Activated naive CD4-positive, alpha-beta T cell treated with anti-CD3 and anti-CD28 coated beads, Interleukin-2, amount 50 U/mL, for 24 hours (primary cell): Measurements from ENCODE around the gene ULK2.
A peak's percentile ranks its signal among the peaks of the same experiment; 100 is the strongest.

Experiments used
- H3K27ac Mint-ChIP-seq: one replicate; pipeline ENCODE4 v1.8.0; 2021; ENCODE audit warnings: mild to moderate bottlenecking, mixed read lengths
- H3K27me3 Mint-ChIP-seq: one replicate; pipeline ENCODE4 v1.8.0; 2021; ENCODE audit warnings: mixed read lengths
- H3K36me3 Mint-ChIP-seq: one replicate; pipeline ENCODE4 v1.8.0; 2021; ENCODE audit warnings: mixed read lengths
- H3K4me1 Mint-ChIP-seq: one replicate; pipeline ENCODE4 v1.8.0; 2021; ENCODE audit warnings: mixed read lengths
- H3K4me3 Mint-ChIP-seq: one replicate; pipeline ENCODE4 v1.8.0; 2021; ENCODE audit warnings: mild to moderate bottlenecking, mixed read lengths
- H3K9me3 Mint-ChIP-seq: one replicate; pipeline ENCODE4 v1.8.0; 2021; ENCODE audit warnings: mixed read lengths

Gene ULK2

GRCh38 chr17:19736071-19736470, 131.7 kb downstream of the ULK2 start:
- Mint-ChIP-seq H3K36me3 (no peaks in the 10 kb centered on the region), H3K4me1 (no peaks in the 10 kb centered on the region), H3K27me3 (no peaks in the 10 kb centered on the region), H3K27ac (no peak overlapping the region), H3K9me3 (no peaks in the 10 kb centered on the region), H3K4me3 (no peak overlapping the region)

- peak overlapping the region; percentile 61 for H3K27ac Mint-ChIP-seq
These were observed 133.7 kb downstream of the ULK2 start for GRCh38 chr17:19733953-19734526.

GRCh38 chr17:19731626-19732025, 136.1 kb downstream of the ULK2 start:
- Mint-ChIP-seq H3K27ac (no peak overlapping the region), H3K4me3 (no peak overlapping the region), H3K36me3 (no peaks in the 10 kb centered on the region), H3K9me3 (no peaks in the 10 kb centered on the region), H3K4me1 (peaks cover under 1% of the 10 kb centered on the region), H3K27me3 (no peaks in the 10 kb centered on the region)

More at GRCh38 chr17:19733953-19734526, 133.7 kb downstream of the ULK2 start:
- H3K9me3 Mint-ChIP-seq: no peaks in the 10 kb centered on the region
- no peak overlapping the region for H3K4me3 Mint-ChIP-seq
- no peaks in the 10 kb centered on the region for H3K27me3 Mint-ChIP-seq
- H3K4me1 Mint-ChIP-seq: no peaks in the 10 kb centered on the region
- no peaks in the 10 kb centered on the region for H3K36me3 Mint-ChIP-seq

- no peaks in the 10 kb centered on the region for H3K9me3 Mint-ChIP-seq
- H3K27me3 Mint-ChIP-seq: no peaks in the 10 kb centered on the region
- H3K27ac Mint-ChIP-seq: peak overlapping the region; percentile 35
- H3K4me3 Mint-ChIP-seq: no peak overlapping the region
- peaks cover 5% of the 10 kb centered on the region for H3K4me1 Mint-ChIP-seq
- no peaks in the 10 kb centered on the region for H3K36me3 Mint-ChIP-seq
These were observed 136.9 kb downstream of the ULK2 start for GRCh38 chr17:19730843-19731242.

GRCh38 chr17:19729900-19730299, 137.8 kb downstream of the ULK2 start:
- H3K36me3 Mint-ChIP-seq: no peaks in the 10 kb centered on the region
- no peak overlapping the region for H3K27ac Mint-ChIP-seq
- H3K4me1 Mint-ChIP-seq: peaks cover 14% of the 10 kb centered on the region
- no peak overlapping the region for H3K4me3 Mint-ChIP-seq
- no peaks in the 10 kb centered on the region for H3K27me3 Mint-ChIP-seq
- H3K9me3 Mint-ChIP-seq: no peaks in the 10 kb centered on the region

GRCh38 chr17:19728084-19728495, 139.6 kb downstream of the ULK2 start:
- Mint-ChIP-seq H3K4me1 (peaks cover 22% of the 10 kb centered on the region), H3K27me3 (no peaks in the 10 kb centered on the region), H3K9me3 (no peaks in the 10 kb centered on the region), H3K4me3 (no peak overlapping the region), H3K27ac (no peak overlapping the region), H3K36me3 (no peaks in the 10 kb centered on the region)

- Mint-ChIP-seq H3K9me3 (no peaks in the 10 kb centered on the region), H3K27ac (no peak overlapping the region), H3K36me3 (no peaks in the 10 kb centered on the region), H3K27me3 (no peaks in the 10 kb centered on the region), H3K4me3 (no peak overlapping the region), H3K4me1 (peaks cover 22% of the 10 kb centered on the region)
These were observed 140.1 kb downstream of the ULK2 start for GRCh38 chr17:19727501-19728078.

GRCh38 chr17:19726631-19727376, 140.9 kb downstream of the ULK2 start:
- Mint-ChIP-seq H3K36me3 (no peaks in the 10 kb centered on the region), H3K9me3 (no peaks in the 10 kb centered on the region), H3K27ac (peak overlapping the region; percentile 60), H3K27me3 (no peaks in the 10 kb centered on the region), H3K4me3 (no peak overlapping the region), H3K4me1 (peaks cover 25% of the 10 kb centered on the region)

- peaks cover 25% of the 10 kb centered on the region for H3K4me1 Mint-ChIP-seq
- H3K9me3 Mint-ChIP-seq: no peaks in the 10 kb centered on the region
- peak overlapping the region; percentile 79 for H3K4me3 Mint-ChIP-seq
- H3K27ac Mint-ChIP-seq: peak overlapping the region; percentile 74
- no peaks in the 10 kb centered on the region for H3K27me3 Mint-ChIP-seq
- H3K36me3 Mint-ChIP-seq: no peaks in the 10 kb centered on the region
These were observed 142.2 kb downstream of the ULK2 start for GRCh38 chr17:19725486-19725885.

GRCh38 chr17:19724501-19725420, 143.0 kb downstream of the ULK2 start:
- Mint-ChIP-seq H3K4me1 (peaks cover 25% of the 10 kb centered on the region), H3K9me3 (no peaks in the 10 kb centered on the region), H3K4me3 (peak overlapping the region; percentile 79), H3K27ac (peak overlapping the region; percentile 74), H3K36me3 (no peaks in the 10 kb centered on the region), H3K27me3 (no peaks in the 10 kb centered on the region)

- Mint-ChIP-seq H3K27ac (no peak overlapping the region), H3K4me3 (no peak overlapping the region), H3K4me1 (peaks cover 25% of the 10 kb centered on the region)
These were observed 143.8 kb downstream of the ULK2 start for GRCh38 chr17:19723964-19724363.

More at GRCh38 chr17:19723964-19724363, 143.8 kb downstream of the ULK2 start:
- no peaks in the 10 kb centered on the region for H3K9me3 Mint-ChIP-seq
- H3K36me3 Mint-ChIP-seq: no peaks in the 10 kb centered on the region
- H3K27me3 Mint-ChIP-seq: no peaks in the 10 kb centered on the region
